Measurements from ENCODE around the gene MAP2.

Gene MAP2

DNA sequence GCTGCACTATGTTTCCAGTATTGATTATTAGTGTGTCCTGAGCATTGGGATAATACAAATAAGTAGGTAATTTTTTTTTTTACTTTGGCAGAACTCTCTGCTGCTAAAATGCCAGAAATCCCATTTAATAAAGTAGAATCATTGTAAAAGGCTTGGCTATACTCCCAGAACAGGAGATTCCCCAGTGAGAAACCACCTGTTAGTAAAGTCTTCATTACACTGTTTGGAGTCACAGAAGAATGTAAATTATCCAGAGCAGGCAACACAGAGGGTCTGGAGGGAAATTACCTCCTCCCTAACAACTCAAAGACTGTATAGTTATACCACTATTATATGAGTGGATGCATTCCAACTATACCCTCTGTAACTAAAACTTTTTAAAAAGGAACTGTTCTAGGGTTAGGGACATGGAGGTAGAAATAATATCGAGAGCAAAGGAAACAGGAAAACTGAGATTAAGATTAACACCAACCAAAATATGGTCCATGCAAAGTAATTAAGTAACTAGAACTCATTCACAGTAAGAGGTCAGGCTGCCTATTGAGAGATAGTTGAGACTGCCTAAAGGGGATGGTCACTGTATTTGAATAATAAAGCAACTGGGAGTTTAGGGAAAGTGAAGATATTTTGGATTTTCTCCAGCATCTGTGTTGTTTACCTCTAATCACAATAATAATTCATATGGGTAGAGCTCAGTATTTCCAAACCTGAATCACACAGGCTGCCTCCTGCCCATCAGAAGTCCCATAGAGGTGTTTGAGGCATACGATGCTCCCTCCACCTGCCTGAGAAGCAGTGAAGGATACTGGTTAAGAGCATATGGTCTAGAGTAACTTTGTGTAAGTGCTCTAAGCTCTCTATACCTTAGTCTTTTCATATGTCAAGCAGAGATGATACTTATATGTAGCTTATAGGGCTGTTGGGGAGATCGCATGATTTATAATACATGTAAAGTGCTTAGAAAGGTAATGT, 34.4 kb downstream of the MAP2 start:
- no peak overlapping the region for H3K4me3 ChIP-seq (ENCODE audit: low read depth, low read length)
- in situ Hi-C loops (cut with HindIII; ENCODE audit: low sequenced_read_pairs), result no loop called here
- TF ChIP-seq, protein P1, sequence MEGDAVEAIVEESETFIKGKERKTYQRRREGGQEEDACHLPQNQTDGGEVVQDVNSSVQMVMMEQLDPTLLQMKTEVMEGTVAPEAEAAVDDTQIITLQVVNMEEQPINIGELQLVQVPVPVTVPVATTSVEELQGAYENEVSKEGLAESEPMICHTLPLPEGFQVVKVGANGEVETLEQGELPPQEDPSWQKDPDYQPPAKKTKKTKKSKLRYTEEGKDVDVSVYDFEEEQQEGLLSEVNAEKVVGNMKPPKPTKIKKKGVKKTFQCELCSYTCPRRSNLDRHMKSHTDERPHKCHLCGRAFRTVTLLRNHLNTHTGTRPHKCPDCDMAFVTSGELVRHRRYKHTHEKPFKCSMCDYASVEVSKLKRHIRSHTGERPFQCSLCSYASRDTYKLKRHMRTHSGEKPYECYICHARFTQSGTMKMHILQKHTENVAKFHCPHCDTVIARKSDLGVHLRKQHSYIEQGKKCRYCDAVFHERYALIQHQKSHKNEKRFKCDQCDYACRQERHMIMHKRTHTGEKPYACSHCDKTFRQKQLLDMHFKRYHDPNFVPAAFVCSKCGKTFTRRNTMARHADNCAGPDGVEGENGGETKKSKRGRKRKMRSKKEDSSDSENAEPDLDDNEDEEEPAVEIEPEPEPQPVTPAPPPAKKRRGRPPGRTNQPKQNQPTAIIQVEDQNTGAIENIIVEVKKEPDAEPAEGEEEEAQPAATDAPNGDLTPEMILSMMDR (IDR thresholded peaks at IDR 0.05; ENCODE audit: low read depth, low read length), result no peak
- peak; percentile 57 for DNase-seq (ENCODE audit: low read depth, low spot score)

DNA sequence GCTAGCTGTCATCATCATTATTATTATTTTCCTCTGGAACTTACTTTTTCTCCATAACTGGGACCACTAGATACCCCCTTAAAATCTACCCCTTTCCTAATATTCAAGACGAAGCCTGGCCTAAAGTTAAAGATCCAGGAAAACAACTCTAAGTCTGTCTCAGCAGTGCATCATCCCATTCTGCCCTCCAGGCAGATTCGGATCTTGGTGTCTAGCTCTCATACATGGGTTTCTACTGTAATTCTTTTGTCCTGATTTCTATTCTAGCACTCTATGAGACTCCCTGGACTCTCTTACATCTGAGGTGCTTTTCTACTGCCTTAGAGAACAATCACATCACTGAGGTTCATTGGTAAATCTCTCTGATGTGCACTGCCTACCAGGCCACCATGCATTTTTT, 35.5 kb downstream of the MAP2 start:
- no peak overlapping the region for H3K4me3 ChIP-seq (ENCODE audit: low read depth, low read length)
- TF ChIP-seq, protein P1 (IDR thresholded peaks at IDR 0.05; ENCODE audit: low read depth, low read length), result no peak
- no peak for DNase-seq (ENCODE audit: low read depth, low spot score)
- in situ Hi-C loops (cut with HindIII; ENCODE audit: low sequenced_read_pairs), result no loop called here

DNA sequence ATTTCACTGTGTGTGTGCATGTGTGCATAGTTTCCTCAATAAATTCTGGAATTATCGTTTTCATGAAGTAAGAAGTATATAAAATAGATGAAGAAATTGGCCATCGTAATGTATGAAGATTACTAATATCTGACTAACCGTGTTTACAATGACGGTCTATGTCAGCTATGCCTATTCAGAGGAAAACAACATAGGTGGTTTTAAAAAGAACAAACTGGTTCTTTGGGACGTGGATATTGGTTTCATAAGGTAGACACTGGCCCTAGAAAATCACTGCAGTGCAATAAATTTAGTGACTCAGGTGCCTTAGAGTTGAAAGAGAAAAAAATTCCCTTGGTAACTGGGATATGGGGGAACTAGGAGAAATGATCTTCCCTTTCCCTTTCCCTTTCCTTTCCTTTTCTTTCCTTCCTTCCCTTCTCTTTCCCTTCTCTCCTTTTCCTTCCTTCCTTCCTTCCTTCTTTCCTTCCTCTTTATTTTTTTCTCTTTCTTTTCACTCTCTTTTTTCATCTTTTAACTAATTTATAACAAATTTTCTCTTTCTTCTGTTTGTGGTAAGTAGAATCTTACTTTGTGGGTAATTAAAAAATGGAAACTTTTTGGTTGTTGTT, 36.4 kb downstream of the MAP2 start:
- H3K4me3 ChIP-seq (ENCODE audit: low read depth, low read length), result no peak overlapping the region
- TF ChIP-seq, protein P1 (IDR thresholded peaks at IDR 0.05; ENCODE audit: low read depth, low read length), result no peak
- DNase-seq (ENCODE audit: low read depth, low spot score), result no peak
- in situ Hi-C loops (cut with HindIII; ENCODE audit: low sequenced_read_pairs), result no loop called here

DNA sequence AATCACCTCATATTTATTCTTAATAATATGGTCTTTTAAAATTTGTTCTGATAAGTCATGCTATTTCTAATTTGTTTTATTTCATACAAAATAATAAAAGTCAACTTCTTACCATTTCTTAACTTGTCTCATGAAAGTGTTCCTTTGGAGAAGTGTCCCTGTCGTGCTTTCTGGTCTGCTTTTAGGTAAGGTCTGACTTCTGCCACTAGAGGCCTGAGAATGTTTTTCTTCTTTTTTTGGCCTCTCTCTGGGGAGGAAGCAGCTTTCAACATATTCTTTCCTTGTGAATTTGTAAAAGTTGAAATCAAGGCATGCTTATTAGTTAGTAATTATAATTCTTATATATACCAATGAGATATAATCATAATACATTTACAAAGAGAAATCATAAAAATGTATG, 39.4 kb downstream of the MAP2 start:
- in situ Hi-C loops (cut with HindIII; ENCODE audit: low sequenced_read_pairs), result no loop called here
- no peak for DNase-seq (ENCODE audit: low read depth, low spot score)

DNA sequence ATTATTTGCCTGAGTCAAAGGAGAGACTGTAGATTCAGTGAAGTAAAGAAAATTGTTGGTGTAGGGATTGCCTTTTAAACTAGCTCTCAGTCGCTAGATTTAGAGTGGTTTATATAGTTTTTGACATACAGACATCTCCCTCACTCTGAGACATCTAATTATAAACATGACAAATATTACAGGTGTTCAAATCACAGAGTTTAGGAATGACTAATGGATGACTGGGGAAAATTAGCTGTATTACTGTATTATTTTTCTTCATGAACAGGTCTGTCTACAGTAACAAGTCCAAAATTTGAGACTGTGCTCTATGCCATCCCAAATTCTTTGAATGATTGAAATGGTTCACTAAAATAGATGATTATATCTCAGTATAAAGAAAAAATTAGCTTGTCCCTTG, 40.0 kb downstream of the MAP2 start:
- TF ChIP-seq, protein P1 (IDR thresholded peaks at IDR 0.05; ENCODE audit: low read depth, low read length), result no peak
- no peak overlapping the region for H3K4me3 ChIP-seq (ENCODE audit: low read depth, low read length)
- no peak for DNase-seq (ENCODE audit: low read depth, low spot score)
- in situ Hi-C loops (cut with HindIII; ENCODE audit: low sequenced_read_pairs), result no loop called here

More for the DNA sequence above, 39.4 kb downstream of the MAP2 start:
- H3K4me3 ChIP-seq (ENCODE audit: low read depth, low read length), result no peak overlapping the region
- TF ChIP-seq, protein P1 (IDR thresholded peaks at IDR 0.05; ENCODE audit: low read depth, low read length), result peak; percentile 29

DNA sequence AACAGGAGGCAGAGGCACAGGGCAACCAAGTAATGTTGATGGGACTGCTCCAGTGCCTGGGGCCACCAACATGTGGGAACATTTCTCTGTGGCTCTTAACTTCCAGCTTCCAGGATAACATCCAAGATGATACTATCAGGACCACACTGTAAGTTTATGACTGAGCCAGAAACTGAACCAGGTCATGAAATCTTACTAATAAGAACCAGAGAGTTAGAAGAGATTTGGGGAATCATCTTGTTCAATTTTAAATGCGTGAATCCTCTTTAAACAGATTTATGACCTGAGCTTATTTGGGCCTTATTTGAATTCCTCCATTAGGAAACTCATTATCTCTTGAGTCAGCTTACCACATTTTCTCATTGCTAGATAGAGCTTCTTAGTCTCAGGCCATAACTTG, 45.0 kb downstream of the MAP2 start:
- no peak for DNase-seq (ENCODE audit: low read depth, low spot score)
- TF ChIP-seq, protein P1 (IDR thresholded peaks at IDR 0.05; ENCODE audit: low read depth, low read length), result no peak
- in situ Hi-C loops (cut with HindIII; ENCODE audit: low sequenced_read_pairs), result no loop called here
- H3K4me3 ChIP-seq (ENCODE audit: low read depth, low read length), result no peak overlapping the region

Measured in astrocyte of the spinal cord (primary cell).